ENCODE results near the gene TNFRSF17.
"Not testable (repeated sequence)": the region's sequence is repeated elsewhere in the genome, so short reads cannot be mapped to it uniquely, and the experiment has no call there.

TNFRSF17 gene

GRCh38 chr16:11963706-11964105, 1.3 kb upstream of the TNFRSF17 start:
- no peak overlapping the region for H3K4me3 ChIP-seq (replicated peaks; ENCODE audit: low read depth, low read length)
- no peak for DNase-seq (ENCODE audit: extremely low read depth, low read depth)
- no peak for TF ChIP-seq CTCF (IDR thresholded peaks at IDR 0.05; ENCODE audit: low read depth, low read length, missing control alignments)

GRCh38 chr16:11966173-11966572, 1.2 kb downstream of the TNFRSF17 start:
- DNase-seq (ENCODE audit: extremely low read depth, low read depth) = no peak
- no peak overlapping the region for H3K4me3 ChIP-seq (replicated peaks; ENCODE audit: low read depth, low read length)

DNA sequence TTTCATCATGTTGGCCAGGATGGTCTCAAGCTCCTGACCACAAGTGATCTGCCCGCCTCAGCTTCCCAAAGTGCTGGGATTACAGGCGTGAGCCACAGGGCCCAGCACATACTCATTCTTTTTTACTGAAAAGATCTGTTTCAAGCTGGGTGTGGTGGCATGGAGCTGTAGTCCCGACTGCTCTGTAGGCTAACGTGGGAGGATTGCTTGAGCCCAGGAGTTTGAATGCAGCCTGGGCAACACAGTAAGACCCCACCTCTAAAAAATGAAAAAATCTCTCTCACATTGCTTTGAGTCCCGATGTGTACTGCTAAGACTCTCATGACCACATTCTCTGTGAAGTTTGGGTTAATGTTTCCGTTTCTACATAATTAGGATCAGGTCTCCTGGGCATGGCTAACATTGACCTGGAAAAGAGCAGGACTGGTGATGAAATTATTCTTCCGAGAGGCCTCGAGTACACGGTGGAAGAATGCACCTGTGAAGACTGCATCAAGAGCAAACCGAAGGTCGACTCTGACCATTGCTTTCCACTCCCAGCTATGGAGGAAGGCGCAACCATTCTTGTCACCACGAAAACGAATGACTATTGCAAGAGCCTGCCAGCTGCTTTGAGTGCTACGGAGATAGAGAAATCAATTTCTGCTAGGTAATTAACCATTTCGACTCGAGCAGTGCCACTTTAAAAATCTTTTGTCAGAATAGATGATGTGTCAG, 2.3 kb downstream of the TNFRSF17 start:
- H3K4me3 ChIP-seq (replicated peaks; ENCODE audit: low read depth, low read length) = no peak overlapping the region
- no peak for TF ChIP-seq CTCF (IDR thresholded peaks at IDR 0.05; ENCODE audit: low read depth, low read length, missing control alignments)
- no peak for DNase-seq (ENCODE audit: extremely low read depth, low read depth)

More at GRCh38 chr16:11966173-11966572, 1.2 kb downstream of the TNFRSF17 start:
- no peak for TF ChIP-seq CTCF (IDR thresholded peaks at IDR 0.05; ENCODE audit: low read depth, low read length, missing control alignments)

DNA sequence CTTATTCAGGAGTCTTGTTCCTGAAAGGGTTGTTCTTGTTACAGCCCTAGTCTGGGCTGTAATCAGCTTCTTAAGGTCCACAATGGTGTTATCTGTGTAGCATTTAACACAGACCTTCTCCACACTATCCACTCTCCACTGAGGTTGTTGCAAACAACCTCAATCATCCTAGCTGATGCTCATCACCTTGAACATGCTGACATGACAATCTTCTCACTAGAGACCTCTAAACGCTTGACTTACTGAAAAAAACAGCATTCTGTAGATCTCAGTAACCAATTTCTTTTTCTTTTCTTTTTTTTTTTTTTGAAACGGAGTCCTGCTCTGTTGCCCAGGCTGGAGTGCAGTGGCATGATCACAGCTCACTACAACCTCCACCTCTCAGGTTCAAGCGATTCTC, 3.6 kb downstream of the TNFRSF17 start:
- no peak for DNase-seq (ENCODE audit: extremely low read depth, low read depth)
- H3K4me3 ChIP-seq (replicated peaks; ENCODE audit: low read depth, low read length) = no peak overlapping the region
- TF ChIP-seq CTCF (IDR thresholded peaks at IDR 0.05; ENCODE audit: low read depth, low read length, missing control alignments) = no peak

DNA sequence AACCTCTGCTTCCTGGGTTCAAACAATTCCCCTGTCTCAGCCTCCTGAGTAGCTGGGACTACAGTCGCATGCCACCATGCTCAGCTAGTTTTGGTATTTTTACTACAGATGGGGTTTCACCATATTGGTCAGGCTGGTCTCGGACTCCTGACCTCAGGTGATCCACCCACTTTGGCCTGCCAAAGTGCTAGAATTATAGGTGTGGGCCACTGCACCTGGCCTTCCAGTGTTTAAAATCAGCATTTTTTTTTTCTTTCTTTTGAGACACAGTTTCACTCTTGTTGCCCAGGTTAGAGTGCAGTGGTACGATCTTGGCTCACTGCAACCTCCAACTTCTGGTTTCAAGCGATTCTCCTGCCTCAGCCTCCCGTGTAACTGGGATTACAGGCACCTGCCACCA, 5.3 kb downstream of the TNFRSF17 start:
- DNase-seq (ENCODE audit: extremely low read depth, low read depth); H3K4me3 ChIP-seq (replicated peaks; ENCODE audit: low read depth, low read length): not testable (repeated sequence)

- H3K4me3 ChIP-seq (replicated peaks; ENCODE audit: low read depth, low read length) = no peak overlapping the region
- DNase-seq (ENCODE audit: extremely low read depth, low read depth) = no peak
These were observed 7.1 kb downstream of the TNFRSF17 start for GRCh38 chr16:11972128-11972527.

GRCh38 chr16:11973070-11973469, 8.1 kb downstream of the TNFRSF17 start:
- DNase-seq (ENCODE audit: extremely low read depth, low read depth) = no peak
- H3K4me3 ChIP-seq (replicated peaks; ENCODE audit: low read depth, low read length) = no peak overlapping the region
- no peak for TF ChIP-seq CTCF (IDR thresholded peaks at IDR 0.05; ENCODE audit: low read depth, low read length, missing control alignments)

More at GRCh38 chr16:11972128-11972527, 7.1 kb downstream of the TNFRSF17 start:
- peak; percentile 27 for TF ChIP-seq CTCF (IDR thresholded peaks at IDR 0.05; ENCODE audit: low read depth, low read length, missing control alignments)

Measured in HFF-Myc (cell line).